ENCODE measurements around the gene NCOA5.
A peak's percentile ranks its signal among the peaks of the same experiment; 100 is the strongest.

Gene NCOA5

GRCh38 chr20:46131396-46131795, 41.6 kb upstream of the NCOA5 start:
- no peak overlapping the region for H3K4me3 ChIP-seq
- H4K20me1 ChIP-seq, result peaks cover 0 to 61% (median 14%) of the 10 kb centered on the region in 11 experiments; a peak in 15 of 22 replicates
- H3K4me1 ChIP-seq, result peaks cover 36 to 73% (median 49%) of the 10 kb centered on the region in 10 experiments
- no peaks in the 10 kb centered on the region for H3K9me3 ChIP-seq (replicated peaks in 1 of 11)
- H3K27me3 ChIP-seq, result no peaks in the 10 kb centered on the region
- no peak overlapping the region for H3K4me2 ChIP-seq
- H3K27ac ChIP-seq, result no peak overlapping the region
- peaks cover 3 to 32% (median 25%) of the 10 kb centered on the region in 11 experiments; a peak in 17 of 22 replicates for H3K36me3 ChIP-seq
- TF ChIP-seq Cebpa-rat (IDR thresholded peaks at IDR 0.05), result no peak
- H3K9ac ChIP-seq, result no peak overlapping the region

DNA sequence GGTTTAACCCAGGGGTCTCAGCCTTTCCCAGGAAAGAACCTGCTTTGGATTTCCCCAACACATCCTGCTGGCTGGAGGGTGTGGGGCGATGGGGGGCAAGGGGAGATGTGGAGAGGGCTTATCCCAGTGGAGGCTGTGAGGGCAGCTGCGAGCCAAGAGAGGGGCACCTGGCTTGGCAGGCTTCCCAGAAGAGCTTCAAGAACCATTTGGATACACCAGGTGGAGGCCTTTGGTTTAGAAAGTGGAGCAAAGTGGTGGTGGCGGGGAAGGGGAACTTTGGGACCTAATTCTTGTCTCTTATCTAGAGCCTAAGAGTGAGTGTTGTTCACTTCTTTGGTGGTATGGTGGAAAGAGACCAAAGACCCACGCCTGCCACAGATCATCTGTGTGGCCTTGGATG, 40.8 kb upstream of the NCOA5 start:
- no peak overlapping the region for H3K9ac ChIP-seq
- H3K9me3 ChIP-seq (replicated peaks in 1 of 11), result no peaks in the 10 kb centered on the region
- no peak overlapping the region for H3K27ac ChIP-seq
- H3K4me1 ChIP-seq, result peaks cover 36 to 67% (median 46%) of the 10 kb centered on the region in 10 experiments
- peaks cover 3 to 41% (median 34%) of the 10 kb centered on the region in 11 experiments; a peak in 18 of 22 replicates for H3K36me3 ChIP-seq
- peak overlapping the region in 8 of 11 experiments; percentile 9 to 42 (median 32); a peak in 9 of 22 replicates for H3K4me2 ChIP-seq
- H3K4me3 ChIP-seq, result no peak overlapping the region
- H4K20me1 ChIP-seq, result peaks cover 0 to 69% (median 18%) of the 10 kb centered on the region in 11 experiments; a peak in 15 of 22 replicates
- no peaks in the 10 kb centered on the region for H3K27me3 ChIP-seq
- TF ChIP-seq Cebpa-rat (IDR thresholded peaks at IDR 0.05), result no peak

DNA sequence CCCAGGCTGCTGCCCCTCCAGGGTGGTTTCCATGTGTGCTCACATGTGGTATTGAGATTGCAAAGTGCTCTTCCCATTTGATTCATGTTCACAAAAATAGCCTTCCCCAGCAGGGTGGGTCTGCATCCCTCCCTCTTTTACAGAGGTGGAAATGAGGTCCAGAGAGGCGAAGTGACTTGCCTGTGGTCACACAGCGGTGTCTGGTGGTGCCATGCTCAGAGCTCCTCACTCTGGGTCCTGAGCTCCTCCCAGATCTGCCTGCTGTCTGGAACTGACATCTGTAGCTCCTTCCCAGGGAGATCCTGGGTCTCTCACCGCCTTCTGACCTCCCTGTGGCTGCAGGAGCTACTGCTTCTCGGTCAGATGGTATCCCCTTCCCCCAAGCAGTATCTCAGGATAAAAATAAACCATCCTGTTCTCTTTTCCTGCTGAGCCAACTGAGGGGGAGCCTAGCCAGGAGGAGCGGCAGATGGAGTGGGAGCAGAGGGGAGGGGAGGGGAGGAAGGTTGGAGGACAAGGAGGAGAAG, 40.3 kb upstream of the NCOA5 start:
- H3K36me3 ChIP-seq, result peaks cover 4 to 46% (median 39%) of the 10 kb centered on the region in 11 experiments; a peak in 18 of 22 replicates
- peaks cover 36 to 62% (median 44%) of the 10 kb centered on the region in 10 experiments for H3K4me1 ChIP-seq

DNA sequence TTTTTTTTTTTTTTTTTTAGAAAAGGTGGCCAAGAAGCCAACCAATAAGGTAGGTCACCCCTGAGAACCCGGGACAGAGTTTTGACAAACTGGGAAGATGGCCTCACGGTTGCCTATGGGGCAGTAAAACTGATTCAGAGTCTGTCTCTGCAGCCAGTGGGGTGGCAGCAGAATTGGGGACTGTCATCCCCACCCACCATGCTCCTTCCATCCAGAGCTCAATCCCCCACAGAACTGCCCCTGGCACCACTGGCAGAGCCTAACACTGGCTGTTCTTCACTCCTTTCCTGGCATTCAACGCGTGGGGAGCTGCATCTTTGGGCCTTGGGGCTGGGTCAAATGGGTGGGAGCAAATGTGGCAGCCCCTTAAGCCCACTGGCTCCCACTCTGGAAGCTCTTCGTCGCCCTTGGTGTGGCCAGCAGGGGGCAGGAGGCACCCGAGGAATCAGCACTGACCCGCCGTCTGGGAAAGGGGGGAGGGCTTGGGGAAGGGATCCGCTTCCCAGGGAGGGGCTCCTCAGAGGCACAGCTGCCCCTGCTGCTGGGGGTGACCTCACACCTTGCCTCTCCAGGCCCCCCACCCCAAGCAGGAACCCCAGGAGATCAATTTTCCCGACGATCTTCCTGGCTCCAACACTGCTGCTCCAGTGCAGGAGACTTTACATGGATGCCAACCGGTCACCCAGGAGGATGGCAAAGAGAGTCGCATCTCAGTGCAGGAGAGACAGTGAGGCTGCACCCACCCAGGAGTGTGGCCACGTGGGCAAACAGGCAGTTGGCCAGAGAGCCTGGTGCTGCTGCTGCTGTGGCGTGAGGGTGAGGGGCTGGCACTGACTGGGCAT, 38.8 kb upstream of the NCOA5 start:
- no peaks in the 10 kb centered on the region for H3K27me3 ChIP-seq
- no peaks in the 10 kb centered on the region for H3K9me3 ChIP-seq (replicated peaks in 1 of 11)
- no peak overlapping the region for H3K27ac ChIP-seq
- no peak for TF ChIP-seq Cebpa-rat (IDR thresholded peaks at IDR 0.05)
- peaks cover 13 to 61% (median 51%) of the 10 kb centered on the region in 11 experiments; a peak in 20 of 22 replicates for H3K36me3 ChIP-seq
- H3K4me2 ChIP-seq, result peak overlapping the region in 5 of 11 experiments; percentile 49 to 72 (median 59); a peak in 11 of 22 replicates
- H3K9ac ChIP-seq, result no peak overlapping the region
- peaks cover 21 to 51% (median 34%) of the 10 kb centered on the region in 10 experiments for H3K4me1 ChIP-seq
- H3K4me3 ChIP-seq, result no peak overlapping the region
- peaks cover 0 to 85% (median 23%) of the 10 kb centered on the region in 11 experiments; a peak in 15 of 22 replicates for H4K20me1 ChIP-seq

More for the DNA sequence above, 40.3 kb upstream of the NCOA5 start:
- H3K4me2 ChIP-seq, result peak overlapping the region; percentile 9 to 49 (median 34); a peak in 19 of 22 replicates
- H3K27ac ChIP-seq, result no peak overlapping the region
- H3K27me3 ChIP-seq, result no peaks in the 10 kb centered on the region
- peaks cover 0 to 74% (median 18%) of the 10 kb centered on the region in 11 experiments; a peak in 15 of 22 replicates for H4K20me1 ChIP-seq
- no peak overlapping the region for H3K4me3 ChIP-seq
- no peaks in the 10 kb centered on the region for H3K9me3 ChIP-seq (replicated peaks in 1 of 11)
- no peak for TF ChIP-seq Cebpa-rat (IDR thresholded peaks at IDR 0.05)
- H3K9ac ChIP-seq, result peak overlapping the region in 3 of 11 experiments; percentile 3 to 18 (median 18); a peak in 2 of 22 replicates

- peak overlapping the region in 8 of 11 experiments; percentile 1 to 72 (median 54); a peak in 13 of 22 replicates for H3K4me2 ChIP-seq
- peaks cover 0 to 95% (median 33%) of the 10 kb centered on the region in 11 experiments; a peak in 15 of 22 replicates for H4K20me1 ChIP-seq
- peaks cover 23 to 71% (median 62%) of the 10 kb centered on the region in 11 experiments; a peak in 20 of 22 replicates for H3K36me3 ChIP-seq
- H3K27me3 ChIP-seq, result no peaks in the 10 kb centered on the region
- no peak for TF ChIP-seq Cebpa-rat (IDR thresholded peaks at IDR 0.05)
- peaks cover 18 to 51% (median 35%) of the 10 kb centered on the region in 10 experiments for H3K4me1 ChIP-seq
- no peak overlapping the region for H3K27ac ChIP-seq
- no peaks in the 10 kb centered on the region for H3K9me3 ChIP-seq (replicated peaks in 1 of 11)
- H3K4me3 ChIP-seq, result no peak overlapping the region
- no peak overlapping the region for H3K9ac ChIP-seq
Measured at GRCh38 chr20:46127396-46128010, 37.7 kb upstream of the NCOA5 start.

- Histone ChIP-seq H3K27ac (no peak overlapping the region), H3K4me2 (no peak overlapping the region), H4K20me1 (peaks cover 0 to 96% (median 43%) of the 10 kb centered on the region in 11 experiments; a peak in 17 of 22 replicates), H3K4me3 (no peak overlapping the region), H3K36me3 (peaks cover 27 to 81% (median 71%) of the 10 kb centered on the region in 11 experiments; a peak in 20 of 22 replicates), H3K9ac (no peak overlapping the region), H3K27me3 (no peaks in the 10 kb centered on the region), H3K4me1 (peaks cover 25 to 58% (median 41%) of the 10 kb centered on the region in 10 experiments), H3K9me3 (replicated peaks in 1 of 11) (no peaks in the 10 kb centered on the region)
- no peak for TF ChIP-seq Cebpa-rat (IDR thresholded peaks at IDR 0.05)
Measured at GRCh38 chr20:46126440-46127056, 36.8 kb upstream of the NCOA5 start.

DNA sequence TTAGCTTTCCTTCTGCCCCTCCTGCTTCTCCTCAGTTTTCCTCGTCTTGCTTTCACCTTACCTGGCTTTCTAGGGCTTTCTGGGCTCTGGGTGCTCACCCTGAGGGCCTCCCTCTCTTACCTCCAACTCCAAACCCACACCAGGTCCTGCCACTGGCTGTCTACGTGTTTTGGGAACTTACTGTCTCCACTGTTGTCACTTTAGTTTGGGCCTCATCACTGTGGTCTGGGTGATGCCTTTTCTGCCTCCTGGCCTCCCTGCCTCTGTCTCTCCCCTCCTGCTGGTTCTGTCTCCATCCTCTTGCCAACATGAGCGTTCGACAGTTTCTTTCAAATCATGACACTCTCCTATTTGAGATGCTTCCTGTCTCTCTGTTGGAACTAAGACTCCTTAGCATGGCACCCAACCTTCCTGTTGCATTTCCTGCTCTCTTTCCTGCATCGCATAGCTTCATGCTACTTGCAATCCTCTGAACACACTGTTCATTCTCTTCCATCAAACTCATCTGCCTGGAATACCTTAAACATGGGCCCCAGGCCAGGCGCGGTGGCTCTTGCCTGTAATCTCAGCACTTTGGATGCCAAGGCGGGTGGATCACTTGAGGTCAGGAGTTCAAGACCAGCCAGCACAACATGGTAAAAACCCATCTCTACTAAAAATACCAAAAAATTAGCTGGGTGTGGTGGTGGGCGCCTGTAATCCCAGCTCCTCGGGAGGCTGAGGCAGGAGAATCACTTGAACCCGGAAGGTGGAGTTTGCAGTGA, 33.9 kb upstream of the NCOA5 start:
- H3K27ac ChIP-seq, result no peak overlapping the region

More for the DNA sequence above, 33.9 kb upstream of the NCOA5 start:
- peaks cover 43 to 67% (median 59%) of the 10 kb centered on the region in 10 experiments for H3K4me1 ChIP-seq
- H4K20me1 ChIP-seq, result peaks cover 20 to 96% (median 61%) of the 10 kb centered on the region in 11 experiments; a peak in 20 of 22 replicates
- H3K9ac ChIP-seq, result no peak overlapping the region
- no peaks in the 10 kb centered on the region for H3K9me3 ChIP-seq (replicated peaks in 1 of 11)
- no peak for TF ChIP-seq Cebpa-rat (IDR thresholded peaks at IDR 0.05)
- no peaks in the 10 kb centered on the region for H3K27me3 ChIP-seq
- H3K36me3 ChIP-seq, result peaks cover 27 to 76% (median 70%) of the 10 kb centered on the region in 11 experiments; a peak in 20 of 22 replicates
- peak overlapping the region in 7 of 11 experiments; percentile 11 to 97 (median 40); a peak in 9 of 22 replicates for H3K4me2 ChIP-seq
- H3K4me3 ChIP-seq, result no peak overlapping the region
